OCI-LY3 (cell line): ENCODE measurements around the gene SRGAP2B.
"Not testable (repeated sequence)": the region's sequence is repeated elsewhere in the genome, so short reads cannot be mapped to it uniquely, and the experiment has no call there.

ENCODE experiments used
- CTCF ChIP-seq: fragments of 200-600, 300-600 bp; sonication (generic); IDR thresholded peaks from 2 replicates; pipeline ENCODE4 v1.5.1; 2014; ENCODE audit warnings: antibody characterized with exemption, low read length, low read depth
- EZH2phosphoT487 ChIP-seq: fragments of 200-600 bp; shearing (Covaris generic); IDR thresholded peaks from 2 replicates; pipeline ENCODE4 v1.6.1; 2018; ENCODE audit warnings: antibody characterized with exemption, mixed run types, low read depth

GRCh38 chr1:145001381-145001780 is 93.7 kb downstream of the SRGAP2B start:
- TF ChIP-seq CTCF, EZH2phosphoT487: not testable (repeated sequence)
